Trophoblast cell (in vitro differentiated cells and primary cell): ENCODE data around the gene AGXT.

Experiments used
- DNase-seq, 2 donors: peaks; one replicate each; pipeline ENCODE4 v3.0.0-alpha.2; 2016
- H2AFZ ChIP-seq: 2 replicates; pipeline ENCODE4 v1.6.1; 2013; ENCODE audit warnings: low read length, moderate library complexity, mild to moderate bottlenecking; ENCODE audit not compliant: insufficient read depth, poor library complexity
- H2AK5ac ChIP-seq: 2 replicates; pipeline ENCODE4 v1.6.1; 2013; ENCODE audit warnings: mild to moderate bottlenecking, low read length
- H2BK120ac ChIP-seq: 2 replicates; pipeline ENCODE4 v1.6.1; 2013; ENCODE audit warnings: low read length, mild to moderate bottlenecking, moderate library complexity; ENCODE audit not compliant: insufficient read depth, poor library complexity
- H2BK12ac ChIP-seq: 2 replicates; pipeline ENCODE4 v1.6.1; 2013; ENCODE audit warnings: mild to moderate bottlenecking, low read length, moderate library complexity
- H2BK5ac ChIP-seq: 2 replicates; pipeline ENCODE4 v1.6.1; 2013; ENCODE audit warnings: low read length, low read depth, moderate library complexity, mild to moderate bottlenecking; ENCODE audit not compliant: poor library complexity
- H3K14ac ChIP-seq: 2 replicates; pipeline ENCODE4 v1.6.1; 2013; ENCODE audit warnings: mild to moderate bottlenecking, low read length
- H3K18ac ChIP-seq: 2 replicates; pipeline ENCODE4 v1.6.1; 2013; ENCODE audit warnings: mild to moderate bottlenecking, low read length
- H3K23ac ChIP-seq: 2 replicates; pipeline ENCODE4 v1.6.1; 2013; ENCODE audit warnings: low read length
- H3K27ac ChIP-seq: 2 replicates; pipeline ENCODE4 v1.5.1; 2013; ENCODE audit warnings: low read depth, mild to moderate bottlenecking, inconsistent platforms, low read length, moderate library complexity
- H3K27me3 ChIP-seq: 2 replicates; pipeline ENCODE4 v1.6.1; 2013; ENCODE audit warnings: inconsistent platforms, mild to moderate bottlenecking, low read length, moderate library complexity; ENCODE audit not compliant: insufficient read depth
- H3K36me3 ChIP-seq, 2 experiments: 1 replicate in 1 of 2; 2 replicates in 1 of 2; pipeline ENCODE4 v1.6.1; 2013; ENCODE audit warnings: low read length in 2 of 2, mild to moderate bottlenecking in 2 of 2, moderate library complexity in 1 of 2; ENCODE audit not compliant: insufficient read depth in 2 of 2, control insufficient read depth in 1 of 2
- H3K4ac ChIP-seq: 2 replicates; pipeline ENCODE4 v1.6.1; 2013; ENCODE audit warnings: low read depth, mild to moderate bottlenecking, low read length, moderate library complexity
- H3K4me1 ChIP-seq, 2 experiments: 1 replicate in 1 of 2; 2 replicates in 1 of 2; pipeline ENCODE4 v1.6.1; 2013; ENCODE audit warnings: low read length in 2 of 2, mild to moderate bottlenecking in 2 of 2, moderate library complexity in 1 of 2; ENCODE audit not compliant: insufficient read depth in 2 of 2, control insufficient read depth in 1 of 2
- H3K4me2 ChIP-seq: 2 replicates; pipeline ENCODE4 v1.6.1; 2013; ENCODE audit warnings: inconsistent platforms, mild to moderate bottlenecking, low read length, moderate library complexity
- H3K4me3 ChIP-seq: 2 replicates; pipeline ENCODE4 v1.5.1; 2013; ENCODE audit warnings: mild to moderate bottlenecking, low read depth, low read length, inconsistent platforms
- H3K79me1 ChIP-seq: one replicate; pipeline ENCODE4 v1.6.1; 2013; ENCODE audit warnings: low read length
- H3K79me2 ChIP-seq: 2 replicates; pipeline ENCODE4 v1.6.1; 2013; ENCODE audit warnings: low read length, mild to moderate bottlenecking; ENCODE audit not compliant: control insufficient read depth, insufficient read depth, poor library complexity
- H3K9ac ChIP-seq: 2 replicates; pipeline ENCODE4 v1.6.1; 2013; ENCODE audit warnings: mild to moderate bottlenecking, low read length
- H3K9me3 ChIP-seq: 2 replicates; pipeline ENCODE4 v1.6.1; 2013; ENCODE audit warnings: low read depth, mild to moderate bottlenecking, control low read depth, inconsistent platforms, low read length; ENCODE audit not compliant: insufficient read depth
- H4K12ac ChIP-seq: 2 replicates; pipeline ENCODE4 v1.6.1; 2013; ENCODE audit warnings: low read depth, mild to moderate bottlenecking, low read length, moderate library complexity
- H4K8ac ChIP-seq: 2 replicates; pipeline ENCODE4 v1.6.1; 2013; ENCODE audit warnings: low read depth, mild to moderate bottlenecking, low read length, moderate library complexity
- H4K91ac ChIP-seq: one replicate; pipeline ENCODE4 v1.6.1; 2013; ENCODE audit warnings: low read depth, mild to moderate bottlenecking, low read length, moderate library complexity
- WGBS: extraction: QIAGEN DNeasy Blood & Tissue Kit; methylation state at CpG from one replicate; pipeline ENCODE4 v1.1.7; 2013; ENCODE audit warnings: missing lambda C conversion rate; ENCODE audit not compliant: insufficient read length, insufficient coverage; ENCODE audit errors: extremely low coverage; 5-methylcytosine and 5-hydroxymethylcytosine counted together

AGXT gene

GRCh38 chr2:240881913-240882312, 13.3 kb downstream of the AGXT start:
- H3K79me2 ChIP-seq = no peaks in the 10 kb centered on the region
- DNase-seq = no peak
- H3K27me3 ChIP-seq = no peaks in the 10 kb centered on the region
- no peak overlapping the region for H2AK5ac ChIP-seq
- H2BK12ac ChIP-seq = no peak overlapping the region
- H3K9me3 ChIP-seq = peaks cover 6% of the 10 kb centered on the region
- H3K18ac ChIP-seq = no peak overlapping the region
- H4K8ac ChIP-seq = no peak overlapping the region
- no peak overlapping the region for H3K27ac ChIP-seq
- WGBS = no CpG with 5 or more reads among the region's 6 CpGs
- no peak overlapping the region for H2BK5ac ChIP-seq
- H3K79me1 ChIP-seq = no peaks in the 10 kb centered on the region
- H4K91ac ChIP-seq = no peak overlapping the region
- no peak overlapping the region for H3K4me2 ChIP-seq
- H2BK120ac ChIP-seq = no peak overlapping the region
- no peaks in the 10 kb centered on the region for H3K4me1 ChIP-seq
- no peak overlapping the region for H3K4ac ChIP-seq
- H3K23ac ChIP-seq = no peak overlapping the region
- H4K12ac ChIP-seq = no peak overlapping the region
- H3K9ac ChIP-seq = no peak overlapping the region
- H2AFZ ChIP-seq = no peak overlapping the region
- no peak overlapping the region for H3K4me3 ChIP-seq
- no peaks in the 10 kb centered on the region for H3K36me3 ChIP-seq
- H3K14ac ChIP-seq = no peak overlapping the region

GRCh38 chr2:240884221-240884620, 15.6 kb downstream of the AGXT start:
- no peaks in the 10 kb centered on the region for H3K79me1 ChIP-seq
- WGBS = no CpG with 5 or more reads among the region's 2 CpGs
- H4K8ac ChIP-seq = no peak overlapping the region

GRCh38 chr2:240884745-240885144, 16.1 kb downstream of the AGXT start:
- WGBS = no CpG with 5 or more reads among the region's 3 CpGs

More at GRCh38 chr2:240884221-240884620, 15.6 kb downstream of the AGXT start:
- no peak overlapping the region for H3K23ac ChIP-seq
- no peak overlapping the region for H3K4me2 ChIP-seq
- H3K18ac ChIP-seq = no peak overlapping the region
- no peak overlapping the region for H2BK5ac ChIP-seq
- H3K36me3 ChIP-seq = no peaks in the 10 kb centered on the region
- peaks cover 4% of the 10 kb centered on the region for H3K9me3 ChIP-seq
- no peak overlapping the region for H2AFZ ChIP-seq
- no peak overlapping the region for H4K12ac ChIP-seq
- H3K14ac ChIP-seq = no peak overlapping the region
- H3K27ac ChIP-seq = no peak overlapping the region
- H4K91ac ChIP-seq = no peak overlapping the region
- peaks cover 5 to 6% of the 10 kb centered on the region in 2 experiments for H3K4me1 ChIP-seq
- no peak overlapping the region for H2BK120ac ChIP-seq
- no peak overlapping the region for H2BK12ac ChIP-seq
- DNase-seq = no peak
- no peak overlapping the region for H2AK5ac ChIP-seq
- no peaks in the 10 kb centered on the region for H3K79me2 ChIP-seq
- no peak overlapping the region for H3K4me3 ChIP-seq
- H3K27me3 ChIP-seq = no peaks in the 10 kb centered on the region
- H3K9ac ChIP-seq = no peak overlapping the region
- no peak overlapping the region for H3K4ac ChIP-seq

GRCh38 chr2:240885566-240885965, 16.9 kb downstream of the AGXT start:
- H3K4me2 ChIP-seq = no peak overlapping the region
- H3K9me3 ChIP-seq = peaks cover 4% of the 10 kb centered on the region
- no peak overlapping the region for H3K14ac ChIP-seq
- H4K91ac ChIP-seq = no peak overlapping the region
- H3K9ac ChIP-seq = no peak overlapping the region
- no peak overlapping the region for H2BK120ac ChIP-seq
- WGBS = no CpG with 5 or more reads among the region's 1 CpG
- no peak overlapping the region for H3K4me3 ChIP-seq
- no peak overlapping the region for H2BK12ac ChIP-seq
- no peaks in the 10 kb centered on the region for H3K36me3 ChIP-seq
- H3K27me3 ChIP-seq = no peaks in the 10 kb centered on the region
- H2AFZ ChIP-seq = no peak overlapping the region
- no peak overlapping the region for H3K23ac ChIP-seq
- no peak overlapping the region for H2BK5ac ChIP-seq
- H2AK5ac ChIP-seq = no peak overlapping the region
- H3K4me1 ChIP-seq = peaks cover 12 to 13% of the 10 kb centered on the region in 2 experiments
- H4K8ac ChIP-seq = no peak overlapping the region
- H3K27ac ChIP-seq = no peak overlapping the region
- no peaks in the 10 kb centered on the region for H3K79me2 ChIP-seq
- no peak overlapping the region for H4K12ac ChIP-seq
- no peak overlapping the region for H3K4ac ChIP-seq
- no peak for DNase-seq
- H3K79me1 ChIP-seq = no peaks in the 10 kb centered on the region
- no peak overlapping the region for H3K18ac ChIP-seq

More at GRCh38 chr2:240884745-240885144, 16.1 kb downstream of the AGXT start:
- H2AFZ ChIP-seq = no peak overlapping the region
- no peaks in the 10 kb centered on the region for H3K27me3 ChIP-seq
- no peak overlapping the region for H2BK120ac ChIP-seq
- no peak overlapping the region for H4K91ac ChIP-seq
- H4K8ac ChIP-seq = no peak overlapping the region
- H3K23ac ChIP-seq = no peak overlapping the region
- no peak overlapping the region for H3K27ac ChIP-seq
- peaks cover 10 to 11% of the 10 kb centered on the region in 2 experiments for H3K4me1 ChIP-seq
- no peak overlapping the region for H3K4me3 ChIP-seq
- H3K18ac ChIP-seq = no peak overlapping the region
- H3K4me2 ChIP-seq = no peak overlapping the region
- no peak overlapping the region for H4K12ac ChIP-seq
- H3K9me3 ChIP-seq = peaks cover 4% of the 10 kb centered on the region
- H3K14ac ChIP-seq = no peak overlapping the region
- no peaks in the 10 kb centered on the region for H3K79me1 ChIP-seq
- H3K9ac ChIP-seq = no peak overlapping the region
- no peaks in the 10 kb centered on the region for H3K36me3 ChIP-seq
- H3K79me2 ChIP-seq = no peaks in the 10 kb centered on the region
- no peak overlapping the region for H2AK5ac ChIP-seq
- H2BK12ac ChIP-seq = no peak overlapping the region
- no peak overlapping the region for H3K4ac ChIP-seq
- no peak for DNase-seq
- H2BK5ac ChIP-seq = no peak overlapping the region
